GM19025 (cell line): ENCODE measurements around the gene CEP104.

Source experiments
- ATAC-seq: cut with Tn5 transposase; IDR thresholded peaks from one replicate; pipeline ENCODE4 v1.9.1; 2021; ENCODE audit warnings: mild to moderate bottlenecking, low read depth, moderate library complexity; ENCODE audit not compliant: unreplicated experiment

CEP104 gene

DNA sequence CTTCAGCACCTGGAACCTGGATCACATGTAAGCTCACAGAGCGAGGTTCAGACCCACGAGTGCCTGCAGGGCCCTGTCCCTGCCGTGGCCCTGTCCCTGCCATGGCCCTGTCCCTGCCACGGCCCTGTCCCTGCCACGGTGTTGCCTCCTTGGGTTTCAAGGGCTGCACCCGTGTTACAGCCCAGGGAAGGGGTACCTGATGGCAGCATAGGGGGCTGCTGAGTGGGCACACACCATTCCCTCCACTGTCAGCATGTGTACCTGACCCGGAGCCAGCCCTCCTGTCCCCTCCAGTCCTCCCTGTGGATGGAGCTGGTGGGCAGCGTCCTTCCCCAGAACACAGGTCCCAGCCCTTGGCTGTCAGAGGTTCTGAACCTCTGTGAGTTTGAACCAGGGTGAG is 15.5 kb upstream of the CEP104 start:
- ATAC-seq: no peak

DNA sequence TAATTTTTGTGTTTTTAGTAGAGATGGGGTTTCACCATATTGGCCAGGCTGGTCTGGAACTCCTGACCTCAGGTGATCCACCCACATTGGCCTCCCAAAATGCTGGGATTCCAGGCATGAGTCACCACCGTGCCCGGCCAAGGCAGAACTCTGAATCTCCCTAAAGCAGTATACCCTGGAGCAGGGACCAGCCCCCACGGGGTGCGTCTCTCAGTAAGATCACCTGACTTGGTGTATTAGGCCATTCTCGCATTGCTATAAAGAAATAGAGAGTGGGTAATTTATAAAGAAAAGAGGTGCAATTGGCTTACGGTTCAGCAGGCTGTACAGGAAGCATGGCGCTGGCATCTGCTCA is 14.4 kb upstream of the CEP104 start:
- no peak for ATAC-seq

GRCh38 chr1:3869751-3870301 is 12.8 kb upstream of the CEP104 start:
- ATAC-seq: no peak

GRCh38 chr1:3868464-3869006 is 11.5 kb upstream of the CEP104 start:
- no peak for ATAC-seq

- ATAC-seq: no peak
These were observed 8.7 kb upstream of the CEP104 start for GRCh38 chr1:3865606-3866160.

GRCh38 chr1:3864884-3865283 is 7.9 kb upstream of the CEP104 start:
- no peak for ATAC-seq

DNA sequence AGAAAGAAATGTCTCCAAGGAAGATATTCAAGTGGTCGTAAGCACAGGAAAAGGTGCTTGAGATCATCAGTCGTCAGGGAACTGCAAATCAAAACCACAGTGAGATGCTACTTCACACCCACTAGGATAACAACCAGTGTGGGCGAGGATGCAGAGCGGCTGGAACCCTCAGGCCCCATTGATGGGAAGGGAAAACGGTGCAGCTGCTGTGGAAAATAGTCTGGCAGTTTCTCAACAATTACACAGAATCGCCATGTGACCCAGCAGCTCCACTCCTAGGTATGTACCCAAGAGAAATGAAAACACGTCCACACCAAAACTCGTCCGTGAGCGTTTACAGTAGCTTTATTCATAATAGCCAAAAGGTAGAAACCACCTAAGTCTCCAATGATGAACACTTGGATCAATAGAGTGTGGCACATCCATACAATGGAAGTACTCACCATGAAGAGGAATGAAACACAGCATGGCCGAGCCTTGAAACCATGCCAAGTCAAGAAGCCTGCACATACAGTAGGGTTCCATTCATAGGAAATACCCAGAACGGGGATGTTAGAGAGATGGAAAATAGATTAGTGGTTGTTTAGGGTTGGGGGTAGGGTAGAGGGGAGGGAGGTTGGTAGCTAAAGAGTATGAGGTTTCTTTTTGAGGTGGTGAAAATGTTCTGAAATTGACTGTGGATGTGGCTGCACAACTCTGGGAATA is 6.4 kb upstream of the CEP104 start:
- ATAC-seq: no peak

- no peak for ATAC-seq
These were observed 1.4 kb upstream of the CEP104 start for GRCh38 chr1:3858231-3858981.

DNA sequence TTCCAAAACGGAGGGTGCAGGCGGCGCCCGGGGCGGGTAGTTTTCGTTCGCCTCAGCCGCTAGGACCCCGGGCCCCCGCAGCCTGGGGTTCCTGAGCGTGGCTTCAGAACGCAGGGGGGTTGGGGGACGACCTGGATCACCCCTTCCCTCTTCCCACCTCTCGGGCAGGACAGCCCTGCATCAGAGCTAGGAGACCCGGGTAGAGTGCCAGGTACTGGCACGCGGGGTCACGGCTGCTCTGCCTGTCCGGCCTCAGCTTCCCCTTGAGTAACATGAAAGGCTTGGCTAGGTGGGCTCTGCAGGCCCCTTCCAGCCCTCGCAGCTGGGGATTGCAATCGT is 749 bp upstream of the CEP104 start:
- ATAC-seq: no peak

- ATAC-seq: no peak
These were observed 4.1 kb downstream of the CEP104 start for GRCh38 chr1:3852711-3853485.

GRCh38 chr1:3852091-3852490 is 4.9 kb downstream of the CEP104 start:
- ATAC-seq: no peak

DNA sequence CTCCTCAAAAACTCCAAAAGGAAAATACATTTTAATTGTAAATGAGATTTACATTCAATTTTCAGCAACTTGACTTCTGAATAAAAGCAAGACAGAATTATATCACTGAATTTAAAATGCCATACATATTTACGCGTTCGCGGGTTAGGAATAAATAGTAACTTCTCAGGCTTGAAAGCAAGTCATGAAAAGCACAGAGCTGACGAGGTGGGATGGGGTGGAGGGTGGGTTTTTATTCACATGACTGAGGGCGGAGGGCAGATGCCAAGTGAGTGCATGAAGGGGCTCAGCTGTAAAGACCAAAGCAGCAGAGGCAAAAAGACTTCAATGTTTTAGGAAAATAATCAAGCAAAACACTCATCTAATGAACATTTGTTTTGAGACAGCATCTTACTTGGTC is 5.7 kb downstream of the CEP104 start:
- ATAC-seq: no peak

DNA sequence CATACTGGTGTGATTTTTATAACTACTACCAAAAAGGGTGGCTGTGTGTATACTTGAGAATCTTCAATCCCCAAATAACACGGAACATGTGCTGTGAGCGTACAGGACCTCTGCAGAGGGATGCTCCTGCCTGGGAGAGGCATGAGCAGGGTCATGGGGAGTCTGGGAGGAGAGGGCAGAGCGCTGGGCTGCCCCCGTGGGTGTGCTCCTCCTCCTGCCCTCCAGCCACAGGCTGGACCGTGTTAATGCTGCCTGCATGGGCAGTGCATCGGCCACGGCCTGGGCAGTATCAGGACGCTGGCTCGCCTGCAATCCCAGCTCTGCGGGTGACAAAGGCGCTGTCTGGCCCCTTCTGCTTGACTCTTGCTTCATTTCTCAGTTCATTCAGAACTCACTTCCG is 6.2 kb downstream of the CEP104 start:
- no peak for ATAC-seq

GRCh38 chr1:3847081-3847480 is 9.9 kb downstream of the CEP104 start:
- ATAC-seq: no peak

- no peak for ATAC-seq
These were observed 10.5 kb downstream of the CEP104 start for GRCh38 chr1:3846541-3846940.

GRCh38 chr1:3842912-3843311 is 14.1 kb downstream of the CEP104 start:
- ATAC-seq: no peak

DNA sequence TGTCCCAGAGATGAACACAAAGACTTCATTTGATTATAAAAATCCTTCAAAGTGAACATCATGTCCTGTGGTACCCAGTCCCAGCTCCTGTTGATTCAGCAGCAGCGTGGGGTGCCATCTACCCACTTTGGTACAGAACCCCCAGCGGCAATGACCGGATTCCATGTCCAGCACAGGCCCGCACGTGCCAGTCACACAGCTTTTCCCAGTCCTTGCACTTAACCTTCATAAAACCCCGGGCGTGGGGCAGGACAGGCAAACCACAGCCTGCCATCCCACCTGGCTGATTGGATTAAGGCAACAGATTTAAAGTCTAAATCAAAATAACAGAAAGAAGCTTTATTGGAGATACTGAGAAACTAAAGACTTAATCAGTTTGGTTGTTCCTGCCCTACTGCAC is 15.5 kb downstream of the CEP104 start:
- no peak for ATAC-seq

- ATAC-seq: no peak
These were observed 18.2 kb downstream of the CEP104 start for GRCh38 chr1:3838788-3839187.

GRCh38 chr1:3837685-3838084 is 19.3 kb downstream of the CEP104 start:
- ATAC-seq: no peak

- no peak for ATAC-seq
These were observed 19.8 kb downstream of the CEP104 start for GRCh38 chr1:3837200-3837599.

DNA sequence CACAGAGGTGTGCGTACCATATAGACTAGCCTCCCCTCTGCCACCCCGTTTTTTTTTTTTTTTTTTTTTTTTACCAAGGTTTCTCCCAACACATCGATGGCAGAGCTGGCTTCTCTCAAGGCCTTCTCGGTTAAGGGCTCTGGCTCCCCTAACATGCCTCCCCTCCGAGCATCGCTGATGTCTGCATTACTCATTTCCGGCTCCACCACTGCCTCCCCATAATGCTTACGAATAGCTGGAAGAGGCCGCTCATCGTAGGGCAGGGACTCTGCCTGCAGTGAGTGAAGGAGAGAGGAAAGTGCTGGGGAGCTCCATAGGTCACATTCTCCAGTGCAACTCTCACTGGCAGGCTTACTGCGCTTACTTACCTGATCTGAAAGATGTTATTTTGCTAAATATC is 20.6 kb downstream of the CEP104 start:
- no peak for ATAC-seq
